Lower lobe of right lung (tissue), 2 donors: Measurements from ENCODE around the gene APOO. TPM values are rescaled to one million over a fixed set of nuclear protein-coding genes. Genes with fewer than 3 reads are reported as not detected.

Experiments
- ATAC-seq, 2 donors: fragments of 200-7000 bp; cut with Tn5 transposase; one replicate each; pipeline ENCODE4 v1.9.1; 2020 to 2022; ENCODE audit warnings: mild to moderate bottlenecking in 2 of 2, moderate library complexity in 2 of 2
- DNase-seq: peaks from one replicate; pipeline ENCODE4 v3.0.0-alpha.2; 2020
- H3K27ac ChIP-seq: fragments of 200-600 bp; one replicate; pipeline ENCODE4 v1.8.0; 2022
- H3K27me3 ChIP-seq: fragments of 200-600 bp; one replicate; pipeline ENCODE4 v1.8.0; 2022; ENCODE audit warnings: low read depth
- H3K36me3 ChIP-seq: fragments of 200-600 bp; one replicate; pipeline ENCODE4 v1.8.0; 2022; ENCODE audit warnings: mild to moderate bottlenecking
- H3K4me1 ChIP-seq: fragments of 200-600 bp; one replicate; pipeline ENCODE4 v1.8.0; 2022
- H3K4me3 ChIP-seq: fragments of 200-600 bp; one replicate; pipeline ENCODE4 v1.8.0; 2022; ENCODE audit warnings: mild to moderate bottlenecking
- H3K9me3 ChIP-seq: fragments of 200-600 bp; one replicate; pipeline ENCODE4 v1.8.0; 2022
- intact Hi-C: fragments of 100-400 bp; cut with DNase I; formaldehyde crosslinking; loops from one replicate; pipeline ENCODE4 v1.11.0; 2022
- total RNA-seq: library from RNA; stranded (reverse); fragmentation: NEBNext Ultra II Directional; extraction: Animal tissue kit (Norgen Biotek cat#: 25700); gene quantifications from one replicate; pipeline ENCODE4 v1.2.1, GENCODE V29; 2021
- TF ChIP-seq, protein P1 (sequence below): fragments of 200-600 bp; IDR thresholded peaks from one replicate; pipeline ENCODE4 v1.8.0; 2022; ENCODE audit warnings: antibody characterized with exemption, mild to moderate bottlenecking
- donor health status: DM: no; HTN: yes; CAD: no; lungs with severe emphysema.

The APOO gene
- total RNA-seq, 1 donor from 2014 or later = 15.9 TPM

DNA sequence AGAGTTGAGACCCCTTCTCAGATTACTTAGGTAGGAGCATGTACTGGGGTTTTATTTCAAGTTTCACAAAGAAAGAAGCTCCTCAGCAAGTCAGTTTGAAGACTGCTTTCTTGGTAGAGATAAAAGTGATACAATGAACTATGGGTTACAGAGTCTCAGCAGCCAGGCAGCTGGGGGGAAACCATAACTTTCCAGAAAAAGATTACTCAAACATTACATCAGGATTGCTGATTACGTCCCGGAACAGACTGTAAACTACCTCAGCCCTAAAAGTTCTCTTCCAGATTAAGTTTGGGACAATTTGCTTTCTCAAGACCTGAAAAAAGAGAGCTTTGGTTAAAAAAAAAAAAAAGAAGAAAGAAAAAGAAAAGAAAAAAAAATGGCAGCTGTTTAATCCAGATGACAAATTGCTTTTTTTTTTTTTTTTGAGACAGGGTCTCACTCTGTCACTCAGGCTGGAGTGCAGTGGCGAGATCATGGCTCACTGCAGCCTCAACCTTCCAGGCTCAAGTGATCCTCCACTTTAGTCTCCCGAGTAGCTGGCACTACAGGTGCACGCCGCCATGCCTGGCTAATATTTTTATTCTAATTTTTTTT is 108.2 kb downstream of the APOO start:
- Histone ChIP-seq H3K36me3 (no peaks in the 10 kb centered on the region), H3K27ac (peak overlapping the region; percentile 18), H3K9me3 (no peaks in the 10 kb centered on the region), H3K4me3 (no peak overlapping the region), H3K4me1 (peaks cover 7% of the 10 kb centered on the region), H3K27me3 (no peaks in the 10 kb centered on the region)
- ATAC-seq (no peak), DNase-seq (no peak)
- TF ChIP-seq, protein P1, sequence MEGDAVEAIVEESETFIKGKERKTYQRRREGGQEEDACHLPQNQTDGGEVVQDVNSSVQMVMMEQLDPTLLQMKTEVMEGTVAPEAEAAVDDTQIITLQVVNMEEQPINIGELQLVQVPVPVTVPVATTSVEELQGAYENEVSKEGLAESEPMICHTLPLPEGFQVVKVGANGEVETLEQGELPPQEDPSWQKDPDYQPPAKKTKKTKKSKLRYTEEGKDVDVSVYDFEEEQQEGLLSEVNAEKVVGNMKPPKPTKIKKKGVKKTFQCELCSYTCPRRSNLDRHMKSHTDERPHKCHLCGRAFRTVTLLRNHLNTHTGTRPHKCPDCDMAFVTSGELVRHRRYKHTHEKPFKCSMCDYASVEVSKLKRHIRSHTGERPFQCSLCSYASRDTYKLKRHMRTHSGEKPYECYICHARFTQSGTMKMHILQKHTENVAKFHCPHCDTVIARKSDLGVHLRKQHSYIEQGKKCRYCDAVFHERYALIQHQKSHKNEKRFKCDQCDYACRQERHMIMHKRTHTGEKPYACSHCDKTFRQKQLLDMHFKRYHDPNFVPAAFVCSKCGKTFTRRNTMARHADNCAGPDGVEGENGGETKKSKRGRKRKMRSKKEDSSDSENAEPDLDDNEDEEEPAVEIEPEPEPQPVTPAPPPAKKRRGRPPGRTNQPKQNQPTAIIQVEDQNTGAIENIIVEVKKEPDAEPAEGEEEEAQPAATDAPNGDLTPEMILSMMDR = no peak
- intact Hi-C loops = no loop called here

DNA sequence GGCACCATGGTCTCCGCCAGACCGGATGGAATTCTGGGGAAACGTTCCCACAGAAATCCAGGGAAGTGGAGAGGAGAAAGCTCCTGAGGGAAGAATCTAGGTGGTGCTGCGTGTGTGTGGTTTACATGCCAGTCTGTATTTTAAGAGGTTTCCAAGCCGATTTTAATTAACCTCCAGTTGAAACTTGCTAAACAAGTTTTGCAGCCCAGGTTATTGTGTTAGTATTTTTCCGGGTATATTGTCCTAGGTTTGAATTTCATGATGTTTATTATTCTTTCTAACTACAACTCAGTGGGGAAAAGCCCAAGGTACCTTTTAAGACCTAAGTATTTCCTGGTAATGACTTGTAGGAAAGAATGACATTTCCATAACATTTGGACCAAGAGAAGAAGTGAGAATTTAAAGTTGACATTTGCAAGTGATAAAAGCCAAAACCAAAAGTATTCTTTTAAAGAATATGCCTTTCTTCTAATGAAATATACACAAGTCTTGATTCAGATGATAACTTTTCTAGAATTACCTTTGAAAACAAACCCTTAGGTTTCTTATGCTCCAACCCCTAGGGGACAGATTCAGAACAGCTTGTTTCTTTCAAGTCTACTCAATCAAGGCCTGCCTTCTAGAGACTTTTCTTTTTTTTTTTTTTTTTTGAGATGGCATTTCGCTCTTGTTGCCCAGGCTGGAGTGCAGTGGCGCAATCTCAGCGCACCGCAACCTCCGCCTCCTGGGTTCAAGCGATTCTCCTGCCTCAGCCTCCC is 110.2 kb downstream of the APOO start:
- TF ChIP-seq, protein P1 = no peak
- ATAC-seq = peak; percentile 69 to 71

DNA sequence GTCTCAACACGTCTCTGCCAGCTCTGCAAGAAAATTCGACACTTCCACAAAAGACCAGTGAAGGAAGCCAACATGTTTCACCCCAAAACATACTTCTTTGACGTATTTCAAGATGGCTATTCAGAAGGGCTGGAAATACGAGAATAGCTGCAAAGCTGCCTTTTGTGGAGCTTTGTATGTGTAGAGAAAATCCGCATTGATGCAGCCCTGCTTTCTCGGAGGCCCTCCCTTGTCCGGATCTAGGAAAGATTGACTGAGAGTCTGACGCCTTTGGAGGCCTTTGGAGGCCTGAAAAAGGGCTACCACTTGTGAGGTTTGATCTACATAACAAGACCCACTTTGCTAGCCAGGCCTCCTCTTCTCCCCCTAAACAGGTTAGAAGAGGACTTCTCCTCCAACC is 112.5 kb downstream of the APOO start:
- Histone ChIP-seq H3K4me1 (no peaks in the 10 kb centered on the region), H3K4me3 (no peak overlapping the region), H3K27me3 (no peaks in the 10 kb centered on the region), H3K36me3 (no peaks in the 10 kb centered on the region), H3K27ac (no peak overlapping the region), H3K9me3 (no peaks in the 10 kb centered on the region)
- DNase-seq (no peak), ATAC-seq (no peak)
- TF ChIP-seq, protein P1 = no peak
- intact Hi-C loops = no loop called here

More for the DNA sequence above, 110.2 kb downstream of the APOO start:
- Histone ChIP-seq H3K27ac (peak overlapping the region; percentile 76), H3K9me3 (no peaks in the 10 kb centered on the region), H3K4me1 (no peaks in the 10 kb centered on the region), H3K4me3 (no peak overlapping the region), H3K36me3 (no peaks in the 10 kb centered on the region), H3K27me3 (no peaks in the 10 kb centered on the region)
- intact Hi-C loops = no loop called here
- no peak for DNase-seq

DNA sequence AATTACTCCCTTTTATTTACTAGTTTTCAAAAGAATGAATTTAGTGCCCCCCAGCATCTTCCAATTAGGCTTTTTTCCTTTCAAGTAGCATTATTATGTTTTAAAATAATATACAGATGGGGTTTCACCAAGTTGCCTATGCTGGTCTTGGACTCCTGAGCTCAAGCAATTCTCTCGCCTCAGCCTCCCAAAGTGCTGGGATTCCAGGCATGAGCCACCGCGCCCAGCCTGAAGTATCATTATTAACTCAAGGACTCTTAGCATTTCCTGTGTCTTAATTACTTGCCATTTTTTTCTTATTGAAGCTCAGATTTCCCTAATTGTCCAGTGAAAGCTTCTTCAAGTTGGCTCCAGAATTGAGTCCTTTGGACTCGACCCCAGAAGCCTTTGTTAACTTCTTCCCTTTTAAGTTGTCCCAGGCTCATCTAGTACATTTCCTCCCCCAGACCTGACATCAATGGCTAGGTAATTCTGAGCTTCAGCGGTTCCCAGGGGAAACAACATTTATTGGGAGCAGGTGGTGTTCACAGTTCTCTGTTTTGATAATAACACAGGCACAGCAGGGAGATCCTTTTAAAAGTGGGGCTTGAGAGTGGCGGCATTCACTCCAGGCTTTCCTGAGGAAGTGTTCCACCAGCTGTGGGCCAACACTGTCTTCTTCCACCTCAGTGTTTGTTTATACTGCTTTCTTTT is 114.7 kb downstream of the APOO start:
- ATAC-seq (no peak), DNase-seq (no peak)
- no peaks in the 10 kb centered on the region for H3K27me3 ChIP-seq
- intact Hi-C loops = no loop called here
- no peak overlapping the region for H3K4me3 ChIP-seq
- no peaks in the 10 kb centered on the region for H3K36me3 ChIP-seq
- no peaks in the 10 kb centered on the region for H3K4me1 ChIP-seq
- no peaks in the 10 kb centered on the region for H3K9me3 ChIP-seq
- TF ChIP-seq, protein P1 = no peak
- peak overlapping the region; percentile 31 for H3K27ac ChIP-seq

DNA sequence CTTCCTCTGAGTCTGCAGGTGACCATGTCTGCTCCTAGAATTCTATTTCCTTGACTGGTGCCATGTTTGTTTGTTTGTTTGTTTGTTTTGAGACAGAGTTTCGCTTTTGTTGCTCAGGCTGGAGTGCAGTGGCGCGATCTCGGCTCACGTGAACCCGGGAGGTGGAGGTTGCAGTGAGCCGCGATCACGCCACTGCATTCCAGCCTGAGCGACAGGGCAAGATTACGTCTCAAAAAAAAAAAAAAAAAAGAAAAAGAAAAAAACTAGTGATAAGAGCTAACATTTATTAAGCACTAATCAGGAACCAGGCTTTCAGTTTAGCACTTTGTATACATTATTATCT is 117.6 kb downstream of the APOO start:
- intact Hi-C loops = no loop called here
- Histone ChIP-seq H3K27ac (no peak overlapping the region), H3K9me3 (no peaks in the 10 kb centered on the region), H3K27me3 (no peaks in the 10 kb centered on the region), H3K4me1 (no peaks in the 10 kb centered on the region), H3K36me3 (peaks cover 11% of the 10 kb centered on the region), H3K4me3 (no peak overlapping the region)
- DNase-seq (no peak), ATAC-seq (no peak)
- TF ChIP-seq, protein P1 = no peak
